ENCODE measurements around the gene C12orf56.
"Not testable (repeated sequence)": the region's sequence is repeated elsewhere in the genome, so short reads cannot be mapped to it uniquely, and the experiment has no call there.

C12orf56 gene

DNA sequence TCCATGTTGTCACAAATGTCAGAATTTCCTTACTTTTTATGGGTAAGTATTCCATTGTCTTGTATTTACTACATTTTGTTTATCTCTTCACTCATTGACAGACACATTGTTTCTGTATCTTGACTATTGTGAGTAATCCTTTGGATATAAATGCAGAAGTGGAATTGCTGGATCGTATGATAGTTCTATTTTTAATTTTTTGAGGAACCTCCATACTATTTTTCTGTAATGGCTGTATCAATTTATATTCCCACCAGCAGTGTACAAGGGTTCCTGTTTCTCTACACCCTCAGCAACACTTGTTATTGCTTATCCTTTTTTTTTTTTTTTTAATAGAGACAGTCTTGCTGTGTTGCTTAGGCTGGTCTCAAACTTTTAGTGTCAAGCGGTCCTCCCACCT is 164.9 kb downstream of the C12orf56 start:
- DNase-seq: no peak

DNA sequence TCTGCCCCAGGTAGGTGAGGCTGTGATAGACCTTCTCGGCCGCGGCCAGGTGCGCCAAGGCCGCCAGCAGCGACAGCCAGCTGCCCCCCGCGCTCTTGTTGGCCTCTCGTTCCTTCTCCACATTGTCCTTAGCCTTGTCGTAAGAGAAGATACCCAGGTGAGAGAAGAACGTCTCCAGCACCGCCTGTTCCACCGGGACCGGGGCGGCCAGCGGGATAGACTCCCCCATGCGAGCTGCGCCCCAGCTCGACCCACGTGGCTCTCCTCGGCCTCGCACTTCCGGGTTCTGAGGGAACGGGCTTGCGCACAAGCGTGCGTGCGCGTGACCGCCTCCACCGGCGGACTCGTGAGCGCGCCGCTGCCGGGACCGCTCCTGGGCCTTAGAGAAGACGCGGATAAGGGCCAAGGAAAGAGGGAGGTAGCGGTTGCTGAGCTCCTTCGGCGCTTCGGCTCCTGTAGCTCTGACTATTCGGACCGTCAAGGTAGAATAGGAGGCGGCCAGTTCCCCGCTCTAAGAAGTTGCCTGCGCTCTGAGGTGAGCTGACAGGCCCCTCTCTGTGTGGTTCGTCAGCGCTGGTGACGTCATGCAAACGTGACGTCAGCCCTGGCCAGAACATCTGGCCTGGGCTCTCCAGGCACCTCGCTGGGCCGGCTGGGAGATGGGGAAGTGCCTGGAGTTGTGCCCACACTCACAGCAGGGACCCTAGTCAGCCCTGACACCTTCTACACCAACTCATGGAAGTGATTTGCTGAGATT is 168.4 kb downstream of the C12orf56 start, which contains the start of gene KICS2:
KICS2 (minus strand) TSS at position 288 of the 757 bp plus-strand sequence; CDS start at position 229, 59 bp downstream.
- DNase-seq: peak; percentile 85

DNA sequence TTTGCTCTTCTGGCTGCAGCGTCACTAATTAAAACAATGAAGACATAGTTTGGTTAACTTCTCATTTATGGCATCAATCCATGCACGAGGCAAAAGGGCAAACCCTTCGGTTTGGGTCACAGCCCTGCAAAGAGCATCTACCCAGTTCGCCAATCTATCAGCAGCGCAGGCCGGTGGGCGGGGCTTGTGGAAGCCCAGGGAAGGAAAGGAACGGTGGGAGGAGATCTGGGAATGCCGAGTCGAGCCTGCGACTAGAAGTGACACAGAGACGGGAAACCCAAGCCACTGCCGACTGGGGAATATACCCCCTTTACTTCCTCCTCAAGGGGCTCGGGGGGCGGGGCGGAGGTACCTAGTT is 168.9 kb downstream of the C12orf56 start:
- peak; percentile 88 for DNase-seq

DNA sequence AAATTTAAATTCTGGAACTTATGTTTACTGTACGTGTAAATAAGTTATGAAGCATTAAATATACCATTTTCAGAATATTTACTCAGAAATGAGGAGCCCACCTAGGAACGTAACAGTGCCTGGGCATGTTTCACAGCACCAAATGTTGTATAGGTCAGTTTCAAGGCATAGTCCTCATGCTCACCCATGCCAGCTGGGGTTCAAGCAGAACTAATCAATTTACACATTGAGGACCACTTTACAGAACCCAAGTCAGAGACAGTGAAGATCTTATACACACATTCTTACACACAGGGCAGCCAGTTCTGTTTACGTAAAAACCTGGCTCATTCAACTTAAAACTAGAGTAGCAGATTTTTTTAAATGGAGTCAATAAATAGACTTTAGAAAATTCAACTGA is 170.5 kb downstream of the C12orf56 start:
- DNase-seq: no peak

DNA sequence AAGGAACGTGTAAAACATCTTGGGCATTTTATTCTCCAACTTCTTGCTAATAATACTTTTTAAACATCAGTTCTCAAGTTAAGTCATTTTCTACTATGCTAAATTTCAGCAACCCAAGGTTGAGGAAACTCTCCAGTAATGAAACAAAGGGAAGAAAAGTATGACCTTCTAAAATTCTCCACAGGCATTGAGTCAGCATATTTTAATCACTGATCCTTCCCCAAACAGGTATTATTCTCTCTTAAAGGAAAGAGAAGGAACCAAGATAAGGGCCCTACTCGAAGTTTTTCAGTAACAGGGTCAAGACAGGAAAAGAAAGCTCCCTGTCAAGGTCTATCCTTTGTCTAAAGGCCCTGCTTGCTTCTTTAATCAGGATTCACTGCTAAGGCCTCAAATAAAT is 171.4 kb downstream of the C12orf56 start:
- no peak for DNase-seq

DNA sequence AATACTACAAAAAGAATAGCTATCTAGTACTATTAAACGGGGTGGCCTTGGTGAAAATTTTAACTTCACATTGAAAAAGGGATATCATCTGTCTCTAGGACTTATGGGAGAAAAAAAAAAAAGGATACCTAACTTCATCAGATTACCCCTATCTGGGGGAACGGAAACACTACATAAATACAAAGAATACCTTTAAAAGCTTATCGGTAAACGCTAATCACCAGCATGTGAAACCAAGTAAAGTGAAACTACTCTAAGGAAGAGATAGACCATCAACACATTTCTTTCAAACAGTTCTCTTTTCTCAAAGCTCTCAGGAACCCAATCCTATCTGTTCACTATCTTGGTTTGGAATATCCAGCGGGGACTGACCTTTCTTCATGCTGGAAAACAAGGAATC is 172.0 kb downstream of the C12orf56 start:
- no peak for DNase-seq

DNA sequence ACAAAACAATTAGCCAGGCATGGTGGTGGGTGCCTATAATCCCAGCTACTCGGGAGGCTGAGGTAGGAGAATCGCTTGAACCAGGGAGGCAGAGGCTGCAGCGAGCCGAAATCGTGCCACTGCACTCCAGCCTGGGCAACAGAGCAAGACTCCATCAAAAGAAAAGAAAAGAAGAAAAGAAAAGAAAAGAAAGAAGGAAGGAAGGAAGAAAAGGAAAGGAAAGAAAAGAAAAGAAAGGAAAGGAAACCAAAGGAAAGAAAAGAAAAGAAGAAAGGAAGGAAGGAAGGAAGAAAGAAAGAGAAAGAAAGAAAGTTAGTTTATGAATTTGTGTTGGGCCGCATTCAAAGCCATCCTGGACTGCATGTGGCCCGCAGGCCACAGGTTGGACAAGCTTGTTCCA is 172.9 kb downstream of the C12orf56 start:
- not testable (repeated sequence) for DNase-seq

DNA sequence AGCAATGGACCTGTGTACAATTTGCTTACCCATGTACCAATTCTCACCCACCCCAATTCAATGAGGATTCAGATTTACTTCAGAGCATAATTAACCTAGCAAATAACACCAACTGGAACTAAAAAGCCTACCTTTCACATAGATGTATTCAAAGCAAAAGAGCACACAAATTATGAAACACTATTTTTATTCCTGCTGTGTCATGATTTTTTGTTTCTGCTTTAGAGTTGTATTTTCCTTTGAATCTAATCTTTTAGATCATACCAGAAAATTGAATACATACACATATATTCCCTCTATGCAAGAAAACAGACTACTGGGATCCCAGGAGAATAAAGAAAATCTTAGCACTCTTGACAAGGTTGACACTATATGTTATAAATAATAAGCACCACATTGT is 174.3 kb downstream of the C12orf56 start:
- DNase-seq: no peak
